A549 (cell line): ENCODE data around the gene PPIF.

Source experiments
- CEBPB ChIP-seq, 2 experiments: fragments of >200 bp in 1 of 2; sonication (Bioruptor Twin) in 1 of 2; formaldehyde crosslinking in 1 of 2; IDR thresholded peaks; 2 replicates each; pipeline ENCODE4 v1.6.1; 2012 to 2016
- CHD4 ChIP-seq: fragments of 200-600 bp; sonication (generic); IDR thresholded peaks from 2 replicates; pipeline ENCODE4 v1.6.1; 2016; ENCODE audit warnings: antibody characterized with exemption, mild to moderate bottlenecking, borderline replicate concordance
- CTCF ChIP-seq: fragments of >200 bp; sonication (Bioruptor Twin); formaldehyde crosslinking; IDR thresholded peaks from 3 replicates; pipeline ENCODE4 v1.5.1; 2016
- JUN ChIP-seq, 2 experiments: fragments of >200 bp; sonication (Bioruptor Twin); formaldehyde crosslinking; IDR thresholded peaks; 2 replicates in 1 of 2; 3 replicates in 1 of 2; pipeline ENCODE4 v1.6.1; 2016 to 2017
- POLR2A ChIP-seq: IDR thresholded peaks from 2 replicates; pipeline ENCODE4 v1.6.1; 2012; ENCODE audit warnings: mild to moderate bottlenecking, low read length
- RAD21 ChIP-seq, 2 experiments: fragments of >200 bp in 1 of 2; sonication (Bioruptor Twin) in 1 of 2; formaldehyde crosslinking in 1 of 2; IDR thresholded peaks in 1 of 2; conservative IDR thresholded peaks in 1 of 2; 2 replicates in 1 of 2; 3 replicates in 1 of 2; pipeline ENCODE4 v1.6.1; 2012 to 2018; ENCODE audit warnings: inconsistent platforms in 1 of 2
- RARB ChIP-seq: fragments of 250-450 bp; sonication (Bioruptor Pico); IDR thresholded peaks from 2 replicates; pipeline ENCODE4 v1.8.0; 2021; ENCODE audit warnings: mild to moderate bottlenecking, moderate library complexity
- RFX5 ChIP-seq: fragments of 450-650 bp; IDR thresholded peaks from 2 replicates; pipeline ENCODE4 v1.7.1; 2014; ENCODE audit warnings: antibody characterized with exemption, mild to moderate bottlenecking, moderate library complexity
- USF2 ChIP-seq: fragments of 450-650 bp; IDR thresholded peaks from 2 replicates; pipeline ENCODE4 v1.6.1; 2014; ENCODE audit warnings: antibody characterized with exemption
- ZNF302 ChIP-seq: fragments of 250-450 bp; sonication (Bioruptor Pico); IDR thresholded peaks from 2 replicates; pipeline ENCODE4 v1.9.0; 2021; ENCODE audit warnings: inconsistent platforms, mild to moderate bottlenecking, moderate library complexity

GRCh38 chr10:79402625-79402946 is 55.3 kb downstream of the PPIF start:
- TF ChIP-seq ZNF302 (CRISPR knock-in tag) (no peak), RFX5 (no peak), JUN (IDR thresholded peaks at IDR 0.05) (no peak), RAD21 (conservative IDR thresholded peaks at IDR 0.05 in 1 of 2, IDR thresholded peaks at IDR 0.05 in 1 of 2) (no peak), POLR2A (no peak), CHD4 (no peak), USF2 (no peak), RARB (CRISPR knock-in tag) (no peak), CEBPB (IDR thresholded peaks at IDR 0.05) (no peak), CTCF (no peak)
